Measurements from ENCODE around the gene RPS27L. TPM values are rescaled to one million over a fixed set of nuclear protein-coding genes. Genes with fewer than 3 reads are reported as not detected.

Gene RPS27L
- 41.8 TPM for total RNA-seq

GRCh38 chr15:63157118-63157843 is at the start of gene RPS27L:
Gene RPS27L, minus strand, starts transcription at chr15:63157477. Its CDS starts 72 bp downstream, at chr15:63157405.

DNA sequence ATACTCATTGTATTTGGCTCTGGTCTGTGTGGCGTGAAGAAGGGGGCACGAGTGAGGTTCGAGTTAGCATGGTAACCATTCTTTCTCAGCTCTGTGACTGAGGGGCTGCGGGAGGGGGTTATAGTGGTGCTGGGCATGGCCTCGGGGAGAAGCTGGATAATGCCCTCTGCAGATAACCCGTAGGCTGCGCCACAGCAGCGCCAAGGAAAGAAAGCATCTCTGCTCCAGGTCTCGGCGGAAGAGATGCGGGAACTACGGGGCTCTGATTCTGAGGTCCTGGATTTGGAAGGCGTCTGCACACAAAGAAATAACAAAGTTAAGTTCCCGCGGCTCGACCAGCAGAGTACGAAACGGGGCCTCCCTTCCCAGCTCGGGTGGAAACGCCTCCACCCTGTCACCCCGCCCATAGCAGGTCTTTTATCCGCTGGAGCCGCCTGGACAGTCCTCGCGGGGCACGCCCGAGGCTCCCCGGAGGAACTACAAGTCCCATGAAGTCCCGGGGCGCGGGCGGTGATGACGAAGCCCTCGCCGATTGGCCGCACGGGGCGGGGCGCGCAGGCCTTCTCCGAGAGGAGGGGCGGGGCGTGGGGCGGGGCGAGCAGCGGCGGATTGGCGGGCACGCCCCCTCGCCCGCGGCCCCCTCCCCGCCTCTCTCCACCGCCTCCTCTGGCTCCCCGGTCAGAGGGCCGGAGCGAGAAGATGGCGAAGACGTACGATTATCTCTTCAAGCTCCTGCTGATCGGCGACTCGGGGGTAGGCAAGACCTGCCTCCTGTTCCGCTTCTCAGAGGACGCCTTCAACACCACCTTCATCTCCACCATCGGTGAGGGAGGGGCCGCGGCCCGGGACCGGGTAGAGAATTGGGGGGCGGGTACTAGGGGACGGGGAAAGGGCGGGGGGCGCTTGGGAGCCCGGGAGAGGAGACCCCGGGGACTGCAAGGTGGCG is 31.9 kb upstream of the RPS27L start, which contains the start of gene RAB8B:
TSS of gene RAB8B (plus strand) at position 681 of the 946 bp plus-strand sequence. CDS start at position 700, 19 bp downstream.

GRCh38 chr15:63121382-63122001 is 35.8 kb downstream of the RPS27L start, which contains the start of gene LACTB:
Gene LACTB, plus strand, starts transcription at chr15:63121861. Its CDS starts 11 bp downstream, at chr15:63121872.

Other genes with a start within 250 kb of the RPS27L start
- 561 TPM for gene TPM1, start 114.7 kb downstream of the RPS27L start, total RNA-seq
- 11.8 TPM for gene LACTB, start 35.6 kb downstream of the RPS27L start, total RNA-seq
- 29.0 TPM for gene RAB8B, start 32.1 kb upstream of the RPS27L start, total RNA-seq
- 18.2 TPM for gene APH1B, start 120.1 kb upstream of the RPS27L start, total RNA-seq
- 178 TPM for gene CA12, start 224.4 kb upstream of the RPS27L start, total RNA-seq